GM12874 (cell line): ENCODE data around the gene DKC1.

ENCODE experiments used
- CTCF ChIP-seq: IDR thresholded peaks from 2 replicates; pipeline ENCODE4 v1.5.1; 2011; ENCODE audit warnings: low read depth, mild to moderate bottlenecking, control low read depth, low read length, moderate library complexity; ENCODE audit not compliant: insufficient read depth

Gene DKC1

GRCh38 chrX:154762537-154763296 is at the start of gene DKC1:
DKC1 (plus strand) TSS chrX:154762864; CDS start chrX:154762966, 102 bp downstream.
- TF ChIP-seq CTCF, result 0 out of 2 replicates have a peak, but pooled peaks have one; percentile 18

DNA sequence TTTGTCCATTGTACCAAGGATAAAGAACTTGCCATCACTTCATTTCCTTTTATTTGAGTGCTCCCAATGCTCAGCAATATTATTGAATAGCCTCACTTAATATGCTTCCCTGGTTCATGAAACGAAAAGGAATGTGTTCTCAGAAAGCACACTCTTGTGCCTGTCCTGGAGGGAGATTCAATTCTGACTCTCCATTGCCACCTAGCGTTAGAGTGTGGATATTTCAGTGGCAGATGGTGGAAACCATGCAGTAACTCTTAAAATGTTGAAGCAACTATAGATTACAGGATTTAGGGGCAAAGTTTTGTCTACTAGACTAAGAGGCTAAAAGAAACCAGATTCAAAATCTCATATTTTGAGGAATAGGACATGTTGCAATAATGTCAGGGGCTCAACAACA is 47.7 kb upstream of the DKC1 start:
- TF ChIP-seq CTCF, result peak; percentile 52; the same call in 1 of the 2 replicates

DNA sequence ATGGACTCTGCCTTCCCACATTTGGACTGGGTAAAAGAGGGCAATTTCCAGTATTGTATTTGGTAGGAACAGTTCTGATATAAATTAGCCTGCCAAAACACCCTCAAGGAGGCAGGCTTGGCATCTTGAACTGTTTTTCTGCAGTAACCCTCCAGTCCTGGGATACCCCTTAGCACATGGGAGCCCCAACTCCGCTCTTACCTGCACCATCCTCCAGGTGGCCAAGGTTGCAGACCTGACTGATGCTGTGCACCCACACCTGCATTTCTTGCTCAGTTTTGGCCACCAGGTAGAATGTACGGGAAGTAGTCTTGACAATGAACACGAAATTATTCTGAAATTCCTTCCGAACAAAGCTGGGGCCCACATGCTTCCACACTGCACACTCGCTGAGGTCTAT is 46.8 kb upstream of the DKC1 start:
- no peak for TF ChIP-seq CTCF

GRCh38 chrX:154717824-154718223 is 44.8 kb upstream of the DKC1 start:
- TF ChIP-seq CTCF, result no peak

GRCh38 chrX:154718616-154719015 is 44.0 kb upstream of the DKC1 start:
- TF ChIP-seq CTCF, result no peak

DNA sequence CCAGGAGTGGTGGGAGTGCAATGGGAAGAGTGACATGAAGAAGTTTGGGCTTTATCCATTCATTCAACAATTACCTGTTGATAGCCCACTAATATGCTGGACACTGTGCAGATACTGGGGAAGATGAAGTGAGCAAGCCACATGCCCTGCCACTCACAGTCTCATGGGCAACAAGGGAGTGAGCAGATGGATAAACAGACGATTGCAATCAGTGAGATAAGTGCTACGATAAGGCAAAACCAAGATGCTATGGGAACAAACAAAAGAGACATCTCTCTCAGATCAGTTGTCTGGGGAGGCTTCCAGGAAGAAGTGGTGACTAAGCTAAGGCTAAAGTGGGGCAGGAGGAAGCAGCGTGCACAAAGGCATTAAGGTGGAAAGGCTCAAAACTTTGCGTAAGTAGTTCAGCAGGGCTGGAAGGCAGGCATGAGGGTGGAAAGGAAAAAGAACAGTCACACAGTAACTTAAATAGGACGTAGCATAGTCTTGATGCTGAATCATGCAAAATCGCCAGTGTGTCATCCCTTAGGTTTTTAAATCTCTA is 43.5 kb upstream of the DKC1 start:
- no peak for TF ChIP-seq CTCF

- no peak for TF ChIP-seq CTCF
Measured at GRCh38 chrX:154720067-154720466, 42.6 kb upstream of the DKC1 start.
